GM10248 (cell line): ENCODE measurements around the gene KAT6B.

Experiments used
- CTCF ChIA-PET: fragments of 300-600 bp; sonication (Branson Sonifier 250); formaldehyde crosslinking; extraction: SDS; loops from one replicate; lab custom pipeline; 2021; ENCODE audit warnings: antibody characterized with exemption; lab: Yijun Ruan, JAX
- POLR2A ChIA-PET: fragments of 350-650 bp; sonication (Branson Sonifier 250); formaldehyde crosslinking; extraction: SDS; loops from one replicate; lab custom pipeline; 2020; ENCODE audit warnings: antibody characterized with exemption; lab: Yijun Ruan, JAX
- DNase-seq: peaks from one replicate; pipeline ENCODE4 v3.0.0; 2012; ENCODE audit errors: extremely low spot score
- CTCF ChIP-seq: IDR thresholded peaks from 2 replicates; pipeline ENCODE4 v1.5.1; 2012; ENCODE audit warnings: mild to moderate bottlenecking, low read depth; ENCODE audit errors: extremely low read depth, missing control alignments, control extremely low read depth

KAT6B gene

DNA sequence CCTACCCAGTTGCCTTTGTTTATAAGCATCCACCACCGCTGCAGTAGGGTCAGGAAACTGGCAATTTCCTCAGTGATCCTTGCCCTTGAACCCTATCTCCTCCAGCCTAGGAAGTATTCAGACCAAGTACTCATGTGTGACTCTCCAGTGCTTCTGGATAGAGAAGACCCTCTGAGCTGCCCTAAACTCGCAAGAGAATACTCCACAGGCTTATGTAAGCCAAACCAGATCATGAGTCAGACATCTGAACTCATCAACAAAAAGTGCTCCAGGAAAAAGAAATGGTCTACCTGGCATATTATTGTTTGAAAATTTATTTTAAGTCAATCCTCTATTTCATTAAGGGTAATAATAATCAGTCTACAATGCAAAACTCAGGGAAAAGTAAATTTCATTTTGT is 101.3 kb downstream of the KAT6B start:
- TF ChIP-seq CTCF: no peak
- DNase-seq: no peak
- POLR2A ChIA-PET: no interaction called here
- CTCF ChIA-PET: interaction anchor here (1.0 to 1.9 kb wide), 3 partner anchors 10 to 29 kb away, joined by 3 to 5 read pairs (median 4); no protein-coding TSS in a partner anchor

DNA sequence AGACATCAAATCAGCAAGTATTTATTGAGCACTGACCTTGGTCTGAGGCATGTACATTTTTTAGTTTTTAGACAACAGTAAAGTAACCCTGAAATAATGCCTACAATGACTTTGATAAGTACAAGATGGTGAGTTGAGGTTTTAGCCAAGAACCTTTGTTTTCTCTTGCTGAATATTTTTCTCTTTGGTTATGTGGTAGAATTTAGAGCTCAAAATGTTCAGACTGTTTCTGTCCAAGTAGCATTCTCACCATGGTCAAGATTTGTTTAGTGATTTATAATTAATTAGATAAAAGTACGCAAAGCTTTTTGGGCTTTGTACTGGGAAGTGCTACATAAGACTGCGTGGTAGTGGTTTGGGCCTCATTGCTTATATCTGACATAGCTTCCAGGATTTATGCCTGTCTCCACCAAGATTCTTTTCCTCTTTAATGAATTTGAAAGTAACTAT is 102.4 kb downstream of the KAT6B start:
- ChIA-PET POLR2A (no interaction called here), CTCF (interaction anchor here (0.9 to 1.9 kb wide), 6 partner anchors 9 to 28 kb away, joined by 3 to 5 read pairs (median 4); no protein-coding TSS in a partner anchor)
- no peak for TF ChIP-seq CTCF
- DNase-seq: no peak

DNA sequence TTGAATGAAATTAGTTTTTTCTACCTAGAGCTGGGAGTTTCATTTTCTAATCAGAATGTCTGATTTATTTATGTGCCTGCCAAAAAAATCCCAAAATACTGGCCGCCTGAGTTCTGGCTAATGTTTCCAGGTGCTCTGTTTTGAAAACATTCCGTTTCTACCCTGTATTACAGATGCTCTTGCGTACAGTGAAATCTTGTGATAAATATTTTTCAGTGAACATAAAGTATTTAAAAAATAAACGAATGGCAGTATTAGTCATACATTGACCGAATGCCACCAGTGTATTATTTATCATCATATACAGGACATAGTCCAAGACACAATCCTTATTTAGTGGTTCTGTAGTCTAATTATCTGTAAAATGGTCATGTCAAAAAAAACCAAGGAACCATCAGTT is 102.8 kb downstream of the KAT6B start:
- TF ChIP-seq CTCF: no peak
- POLR2A ChIA-PET: no interaction called here
- CTCF ChIA-PET: interaction anchor here (0.9 to 1.9 kb wide), 5 partner anchors 9 to 20 kb away, joined by 3 to 5 read pairs (median 4); no protein-coding TSS in a partner anchor
- DNase-seq: no peak

- no peak for DNase-seq
- no peak for TF ChIP-seq CTCF
- ChIA-PET POLR2A (no interaction called here), CTCF (interaction anchor here (1.0 to 2.6 kb wide), 7 partner anchors 10 to 90 kb away, joined by 3 to 11 read pairs (median 4); no protein-coding TSS in a partner anchor)
These were observed 104.6 kb downstream of the KAT6B start for GRCh38 chr10:74930965-74931364.

DNA sequence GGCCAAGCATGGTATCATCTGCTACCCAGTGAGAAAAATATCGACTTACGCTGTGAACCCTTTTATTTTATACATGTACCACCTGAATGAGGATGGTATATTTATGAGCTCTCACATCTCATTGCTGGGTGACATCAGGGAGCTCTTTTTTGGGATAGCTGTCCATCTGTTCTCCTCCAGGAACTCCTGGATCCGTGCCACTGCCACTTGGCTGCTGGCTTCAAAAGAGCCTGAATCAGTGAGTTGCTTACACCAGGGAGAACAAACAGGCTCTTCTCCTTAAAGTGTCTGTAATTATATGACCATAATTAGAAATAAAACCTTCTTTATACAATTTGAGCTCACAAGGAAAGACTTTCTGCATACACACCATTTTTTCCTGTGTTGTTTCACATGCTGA is 106.2 kb downstream of the KAT6B start:
- DNase-seq: no peak
- POLR2A ChIA-PET: interaction anchor here (0.5 kb wide), 1 partner anchor 130 kb away, joined by 4 read pairs; no protein-coding TSS in a partner anchor
- CTCF ChIA-PET: interaction anchor here (1.2 to 2.6 kb wide), 6 partner anchors 10 to 51 kb away, joined by 3 to 11 read pairs (median 3); no protein-coding TSS in a partner anchor
- no peak for TF ChIP-seq CTCF

- DNase-seq: no peak
- ChIA-PET POLR2A (no interaction called here), CTCF (interaction anchor here (1.0 to 2.3 kb wide), 4 partner anchors 13 to 87 kb away, joined by 3 to 9 read pairs (median 4); no protein-coding TSS in a partner anchor)
- TF ChIP-seq CTCF: no peak
These were observed 107.9 kb downstream of the KAT6B start for GRCh38 chr10:74934100-74934812.
